Cardiac muscle cell (in vitro differentiated cells and primary cell): ENCODE data around the gene RCN1. TPM values are rescaled to one million over a fixed set of nuclear protein-coding genes. Genes with fewer than 3 reads are reported as not detected.
A peak's percentile ranks its signal among the peaks of the same experiment; 100 is the strongest.

ENCODE experiments used
- DNase-seq, 2 donors: peaks; one replicate each; pipeline versions ENCODE4 v3.0.0 to v3.0.0-alpha.2; 2010 to 2017; ENCODE audit warnings: low read depth in 1 of 2, low spot score in 1 of 2
- H3K27ac ChIP-seq: fragments of 200-600 bp; sonication (generic); 2 replicates; pipeline ENCODE4 v1.5.1; 2016
- H3K27me3 ChIP-seq: fragments of 200-600 bp; sonication (generic); 2 replicates; pipeline ENCODE4 v1.6.0; 2016; ENCODE audit warnings: control low read depth
- H3K36me3 ChIP-seq: fragments of 200-600 bp; sonication (generic); 2 replicates; pipeline ENCODE4 v1.5.1; 2016; ENCODE audit warnings: control low read depth
- H3K4me1 ChIP-seq: fragments of 200-600 bp; sonication (generic); 2 replicates; pipeline ENCODE4 v1.8.1; 2017; ENCODE audit warnings: low read depth, mild to moderate bottlenecking, mixed run types
- H3K4me3 ChIP-seq: fragments of 200-600 bp; sonication (generic); 2 replicates; pipeline ENCODE4 v1.5.1; 2016; ENCODE audit warnings: mild to moderate bottlenecking
- H3K9me3 ChIP-seq: fragments of 200-600 bp; sonication (generic); 2 replicates; pipeline ENCODE4 v1.5.1; 2017; ENCODE audit warnings: low read depth, mild to moderate bottlenecking, control low read depth
- polyA plus RNA-seq: library from polyadenylated mRNA; unstranded; fragments of >200 nt; fragmentation: Nextera tagmentation; extraction: Ambion mirVana; gene quantifications from 2 replicates; pipeline ENCODE4 v1.2.1, GENCODE V29; 2016
- total RNA-seq: library from RNA; depleted of rRNA; stranded (reverse); fragments of >200 nt; gene quantifications from 2 replicates; pipeline ENCODE4 v1.2.3, GENCODE V29; 2016
- TF ChIP-seq, protein P1 (sequence below): IDR thresholded peaks from 2 replicates; pipeline ENCODE4 v1.5.1; 2012; ENCODE audit warnings: low read depth, mild to moderate bottlenecking, low read length

The RCN1 gene
- total and polyA plus RNA-seq, 2 experiments from 2014 or later = 64.5 to 125 TPM

DNA sequence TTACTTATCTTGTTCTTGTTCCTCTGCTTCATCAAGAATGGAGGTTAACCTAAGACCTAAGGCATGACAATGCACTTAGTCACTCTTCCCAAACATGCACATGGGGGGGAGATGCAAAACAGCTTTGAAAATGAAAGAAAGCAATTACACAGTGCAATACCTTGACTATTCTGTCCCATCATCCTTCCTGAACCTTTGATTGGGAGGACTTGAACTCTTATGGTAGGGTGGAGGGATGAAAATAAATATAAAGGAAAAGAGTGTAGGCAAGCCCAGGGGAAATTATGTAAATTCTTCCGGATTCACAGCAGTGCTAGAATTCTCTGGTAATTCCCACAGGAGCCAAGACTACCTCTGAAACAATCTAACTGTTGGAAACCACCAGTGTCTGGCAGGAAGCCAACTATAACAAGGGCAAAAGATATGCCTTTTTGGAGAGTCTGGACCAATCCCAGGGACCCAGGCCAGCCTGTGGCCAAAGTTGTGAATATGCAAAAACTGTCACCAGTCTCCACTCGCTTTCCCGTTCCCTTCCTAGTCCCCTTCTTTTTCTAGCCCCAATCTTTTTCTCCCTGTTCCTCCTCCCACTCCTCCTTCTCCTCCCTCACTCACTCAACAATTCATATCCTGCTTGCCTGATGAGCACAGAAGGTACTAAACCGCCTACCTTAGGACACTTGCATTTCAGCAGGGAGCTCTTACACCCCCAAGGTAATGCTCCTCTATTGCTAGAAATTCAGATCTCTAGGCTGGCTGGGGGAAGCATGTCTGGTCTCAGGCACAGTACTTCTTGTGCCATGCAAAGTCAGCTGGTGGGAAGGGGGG lies 2.5 kb upstream of the RCN1 start:
- Histone ChIP-seq H3K4me1 (no peaks in the 10 kb centered on the region), H3K27ac (no peak overlapping the region), H3K27me3 (no peaks in the 10 kb centered on the region), H3K36me3 (no peaks in the 10 kb centered on the region), H3K9me3 (no peaks in the 10 kb centered on the region), H3K4me3 (no peak overlapping the region)
- peak; percentile 41 to 98 for DNase-seq
- TF ChIP-seq, protein P1, sequence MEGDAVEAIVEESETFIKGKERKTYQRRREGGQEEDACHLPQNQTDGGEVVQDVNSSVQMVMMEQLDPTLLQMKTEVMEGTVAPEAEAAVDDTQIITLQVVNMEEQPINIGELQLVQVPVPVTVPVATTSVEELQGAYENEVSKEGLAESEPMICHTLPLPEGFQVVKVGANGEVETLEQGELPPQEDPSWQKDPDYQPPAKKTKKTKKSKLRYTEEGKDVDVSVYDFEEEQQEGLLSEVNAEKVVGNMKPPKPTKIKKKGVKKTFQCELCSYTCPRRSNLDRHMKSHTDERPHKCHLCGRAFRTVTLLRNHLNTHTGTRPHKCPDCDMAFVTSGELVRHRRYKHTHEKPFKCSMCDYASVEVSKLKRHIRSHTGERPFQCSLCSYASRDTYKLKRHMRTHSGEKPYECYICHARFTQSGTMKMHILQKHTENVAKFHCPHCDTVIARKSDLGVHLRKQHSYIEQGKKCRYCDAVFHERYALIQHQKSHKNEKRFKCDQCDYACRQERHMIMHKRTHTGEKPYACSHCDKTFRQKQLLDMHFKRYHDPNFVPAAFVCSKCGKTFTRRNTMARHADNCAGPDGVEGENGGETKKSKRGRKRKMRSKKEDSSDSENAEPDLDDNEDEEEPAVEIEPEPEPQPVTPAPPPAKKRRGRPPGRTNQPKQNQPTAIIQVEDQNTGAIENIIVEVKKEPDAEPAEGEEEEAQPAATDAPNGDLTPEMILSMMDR = no peak

DNA sequence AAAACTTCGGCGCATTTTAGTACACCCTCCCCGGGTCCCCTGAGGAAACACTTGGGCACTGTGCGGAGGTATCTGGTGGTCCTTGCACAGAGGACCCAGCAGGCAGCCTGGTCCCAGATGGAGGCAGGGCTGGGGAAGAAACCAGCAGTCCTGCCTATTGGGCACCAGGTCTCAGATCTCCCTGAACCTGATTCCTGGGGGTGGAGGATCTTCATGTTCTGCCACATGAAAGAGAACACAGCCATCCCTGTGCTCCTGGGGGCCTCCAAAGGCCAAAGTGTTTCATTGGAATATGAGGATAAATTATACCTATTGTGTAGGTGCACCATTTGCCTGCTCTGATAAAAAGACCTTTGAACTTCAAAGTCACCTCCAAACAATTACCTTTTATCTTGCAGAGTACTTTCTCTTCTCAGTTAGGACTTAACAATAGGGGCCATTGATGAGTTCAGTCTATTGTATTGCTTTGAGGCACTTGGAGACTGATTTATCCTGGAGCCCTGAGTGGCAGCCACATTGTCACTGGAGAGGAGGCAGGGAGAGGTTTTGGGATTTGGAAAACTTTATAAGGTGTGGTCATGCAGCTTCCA lies 1.8 kb downstream of the RCN1 start:
- no peak for DNase-seq
- H3K4me3 ChIP-seq = no peak overlapping the region
- H3K27me3 ChIP-seq = no peaks in the 10 kb centered on the region
- no peaks in the 10 kb centered on the region for H3K9me3 ChIP-seq
- H3K36me3 ChIP-seq = no peaks in the 10 kb centered on the region
- TF ChIP-seq, protein P1 = no peak
- no peaks in the 10 kb centered on the region for H3K4me1 ChIP-seq
- no peak overlapping the region for H3K27ac ChIP-seq

DNA sequence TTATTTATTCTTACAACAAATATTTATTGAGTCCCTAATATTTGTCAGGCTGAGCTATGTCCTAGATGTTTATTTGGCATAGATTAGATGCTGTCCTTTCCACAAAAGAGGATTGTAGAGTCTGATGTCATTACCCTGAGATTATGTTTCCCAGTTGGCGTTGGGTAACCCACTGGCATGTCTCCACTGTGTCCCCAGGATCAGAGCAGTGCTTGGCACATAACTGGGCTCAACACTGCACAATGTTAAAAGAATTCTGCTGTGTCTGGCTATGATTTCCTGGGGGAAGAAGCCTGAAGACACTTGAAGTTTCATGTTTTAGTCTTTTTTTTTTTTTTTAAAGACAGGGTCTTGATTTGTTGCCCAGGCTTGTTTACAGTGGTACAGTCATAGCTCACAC lies 4.0 kb downstream of the RCN1 start:
- Histone ChIP-seq H3K27ac (no peak overlapping the region), H3K4me1 (no peaks in the 10 kb centered on the region), H3K36me3 (peaks cover 10% of the 10 kb centered on the region), H3K27me3 (no peaks in the 10 kb centered on the region), H3K9me3 (no peaks in the 10 kb centered on the region), H3K4me3 (no peak overlapping the region)
- TF ChIP-seq, protein P1 = no peak
- peak in 1 of 2 donors; percentile 46 for DNase-seq

DNA sequence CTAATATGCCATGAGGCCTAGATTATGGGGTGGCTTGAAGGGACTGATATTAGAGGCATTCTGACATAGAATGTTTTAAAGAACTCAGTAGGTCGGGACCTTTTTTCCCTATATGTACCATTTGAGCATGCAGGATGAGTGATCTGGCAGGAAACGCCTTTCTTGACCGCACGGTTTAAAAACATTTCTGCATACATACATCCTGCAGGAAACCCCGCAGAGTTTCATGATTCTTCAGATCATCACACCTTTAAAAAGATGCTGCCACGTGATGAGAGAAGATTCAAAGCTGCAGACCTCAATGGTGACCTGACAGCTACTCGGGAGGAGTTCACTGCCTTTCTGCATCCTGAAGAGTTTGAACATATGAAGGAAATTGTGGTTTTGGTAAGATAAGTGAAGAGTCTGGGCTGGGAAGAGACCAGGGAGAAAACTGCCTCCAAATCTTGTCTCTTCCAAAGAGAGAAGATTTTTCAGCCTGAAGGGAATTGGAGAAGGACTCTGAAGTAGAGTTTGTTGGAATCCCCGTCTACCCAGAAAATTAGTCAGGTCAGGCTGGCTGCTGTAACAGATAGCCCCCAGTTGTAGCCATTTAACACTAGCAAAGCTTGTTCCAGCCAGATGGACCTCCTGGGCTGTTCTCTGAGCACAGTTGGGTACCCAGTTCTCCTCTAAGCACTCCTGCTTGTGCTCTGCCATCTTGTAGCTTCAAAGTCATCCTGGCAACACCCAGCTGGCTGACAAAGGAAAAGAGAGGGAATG lies 7.4 kb downstream of the RCN1 start:
- TF ChIP-seq, protein P1 = no peak

DNA sequence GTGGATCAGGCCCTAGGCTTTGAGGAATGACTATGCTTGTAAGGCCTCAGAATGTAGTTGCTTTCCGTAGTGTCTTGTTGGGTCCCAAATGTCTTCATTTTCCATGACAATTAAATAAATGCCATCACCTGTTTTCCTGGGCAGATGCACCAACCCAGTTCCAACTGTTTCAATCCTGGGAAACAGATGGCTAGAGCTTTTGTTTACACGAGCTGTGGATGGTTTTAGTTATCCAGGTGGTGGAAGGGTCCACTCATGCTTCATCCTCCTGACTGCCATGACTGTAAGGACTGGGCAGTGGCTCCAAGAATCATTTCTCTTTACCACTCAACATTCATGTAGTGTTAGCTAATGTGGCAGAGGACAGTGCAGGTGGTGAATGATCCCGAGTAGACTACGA lies 8.6 kb downstream of the RCN1 start:
- no peak overlapping the region for H3K4me3 ChIP-seq
- no peaks in the 10 kb centered on the region for H3K27me3 ChIP-seq
- TF ChIP-seq, protein P1 = no peak
- no peaks in the 10 kb centered on the region for H3K4me1 ChIP-seq
- peaks cover 36% of the 10 kb centered on the region for H3K36me3 ChIP-seq
- no peak for DNase-seq
- H3K9me3 ChIP-seq = no peaks in the 10 kb centered on the region
- no peak overlapping the region for H3K27ac ChIP-seq

More for the DNA sequence above, 7.4 kb downstream of the RCN1 start:
- Histone ChIP-seq H3K9me3 (no peaks in the 10 kb centered on the region), H3K27me3 (no peaks in the 10 kb centered on the region), H3K27ac (no peak overlapping the region), H3K4me3 (no peak overlapping the region), H3K36me3 (peaks cover 33% of the 10 kb centered on the region), H3K4me1 (no peaks in the 10 kb centered on the region)
- DNase-seq = no peak
